Measurements from ENCODE around the gene CLEC17A.

DNA sequence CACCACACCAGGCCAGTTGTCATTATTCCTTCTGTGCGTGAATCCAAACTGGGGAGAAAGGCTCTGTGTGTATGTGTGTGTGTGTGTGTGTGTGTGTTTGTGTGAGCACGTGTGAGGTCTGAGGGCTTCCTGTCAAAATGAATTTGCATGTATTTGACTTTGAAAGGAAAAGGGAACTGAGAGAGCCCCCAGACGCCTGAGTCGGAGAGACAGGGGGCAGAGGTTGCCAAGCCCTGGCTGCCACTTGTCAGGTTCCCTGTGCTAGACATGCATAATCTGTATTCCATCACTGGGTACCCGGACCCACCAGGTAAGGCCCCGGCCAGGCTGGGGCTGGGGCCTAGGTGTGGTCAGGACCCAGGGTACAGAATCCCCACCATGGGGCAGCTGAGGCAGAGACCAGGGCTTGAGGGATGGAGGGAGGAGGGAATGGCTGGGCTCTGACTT lies at the start of gene CLEC17A:
- TF ChIP-seq POLR2AphosphoS5 (IDR thresholded peaks at IDR 0.05) (no peak), EP300 (IDR thresholded peaks at IDR 0.05) (no peak), POLR2A (IDR thresholded peaks at IDR 0.05) (no peak), CTCF (IDR thresholded peaks at IDR 0.05) (no peak)
